NCI-H1048 (cell line): Measurements from ENCODE around the gene CDC73.
"Not testable (repeated sequence)": the region's sequence is repeated elsewhere in the genome, so short reads cannot be mapped to it uniquely, and the experiment has no call there.

Source experiments
- DNase-seq: peaks from one replicate; lab custom pipeline; 2025; lab: John Stamatoyannopoulos, UW

CDC73 gene

GRCh38 chr1:193234530-193234929 lies 112.7 kb downstream of the CDC73 start:
- DNase-seq: no peak

- no peak for DNase-seq
Observed at GRCh38 chr1:193237381-193237978, 115.6 kb downstream of the CDC73 start.

- no peak for DNase-seq
Observed at GRCh38 chr1:193240609-193241008, 118.8 kb downstream of the CDC73 start.

- DNase-seq: no peak
Observed at GRCh38 chr1:193241132-193241827, 119.4 kb downstream of the CDC73 start.

- no peak for DNase-seq
Observed at GRCh38 chr1:193242000-193242399, 120.2 kb downstream of the CDC73 start.

- no peak for DNase-seq
Observed at GRCh38 chr1:193249187-193249586, 127.4 kb downstream of the CDC73 start.

- DNase-seq: no peak
Observed at GRCh38 chr1:193251950-193252349, 130.1 kb downstream of the CDC73 start.

GRCh38 chr1:193256019-193256418 lies 134.2 kb downstream of the CDC73 start:
- DNase-seq: no peak

- DNase-seq: no peak
Observed at GRCh38 chr1:193259636-193260035, 137.8 kb downstream of the CDC73 start.

- no peak for DNase-seq
Observed at GRCh38 chr1:193260056-193260745, 138.4 kb downstream of the CDC73 start.

- DNase-seq: no peak
Observed at GRCh38 chr1:193260896-193261295, 139.1 kb downstream of the CDC73 start.

- DNase-seq: no peak
Observed at GRCh38 chr1:193262661-193263060, 140.8 kb downstream of the CDC73 start.

- no peak for DNase-seq
Observed at GRCh38 chr1:193264313-193265065, 142.7 kb downstream of the CDC73 start.

GRCh38 chr1:193265716-193266115 lies 143.9 kb downstream of the CDC73 start:
- no peak for DNase-seq

GRCh38 chr1:193266794-193267193 lies 145.0 kb downstream of the CDC73 start:
- DNase-seq: not testable (repeated sequence)

- DNase-seq: no peak
Observed at GRCh38 chr1:193270996-193271395, 149.2 kb downstream of the CDC73 start.

- no peak for DNase-seq
Observed at GRCh38 chr1:193275773-193276172, 153.9 kb downstream of the CDC73 start.

GRCh38 chr1:193278968-193279367 lies 157.1 kb downstream of the CDC73 start:
- no peak for DNase-seq

GRCh38 chr1:193281894-193282293 lies 160.1 kb downstream of the CDC73 start:
- no peak for DNase-seq

- DNase-seq: no peak
Observed at GRCh38 chr1:193283016-193283415, 161.2 kb downstream of the CDC73 start.

- DNase-seq: no peak
Observed at GRCh38 chr1:193284219-193284618, 162.4 kb downstream of the CDC73 start.

- DNase-seq: no peak
Observed at GRCh38 chr1:193285641-193286040, 163.8 kb downstream of the CDC73 start.
